CD8-positive, alpha-beta memory T cell (primary cell): ENCODE measurements around the gene TNKS1BP1. TPM values are rescaled to one million over a fixed set of nuclear protein-coding genes. Genes with fewer than 3 reads are reported as not detected.
"Not testable (repeated sequence)": the region's sequence is repeated elsewhere in the genome, so short reads cannot be mapped to it uniquely, and the experiment has no call there.

Experiments
- CTCF ChIA-PET: fragments of 350-600 bp; sonication (Branson Sonifier 250); formaldehyde crosslinking; loops from one replicate; lab custom pipeline; 2021; ENCODE audit warnings: antibody characterized with exemption; lab: Charles Lee
- POLR2A ChIA-PET: fragments of 350-600 bp; sonication (Branson Sonifier 250); formaldehyde crosslinking; loops from one replicate; lab custom pipeline; 2021; ENCODE audit warnings: antibody characterized with exemption; lab: Charles Lee
- DNase-seq, 5 donors: peaks; one replicate each; pipeline versions ENCODE4 v3.0.0 to v3.0.0-alpha.2; 2020 to 2022; ENCODE audit warnings: mixed read lengths in 1 of 5
- H3K27ac ChIP-seq: one replicate; pipeline ENCODE4 v1.7.0; 2013; ENCODE audit warnings: low read depth, mild to moderate bottlenecking, low read length, moderate library complexity
- H3K27me3 ChIP-seq: 2 replicates; pipeline ENCODE4 v1.7.0; 2013; ENCODE audit warnings: low read length, mild to moderate bottlenecking; ENCODE audit not compliant: insufficient read depth, poor library complexity, severe bottlenecking
- H3K36me3 ChIP-seq: 2 replicates; pipeline ENCODE4 v1.7.0; 2013; ENCODE audit warnings: mild to moderate bottlenecking, low read length, moderate library complexity; ENCODE audit not compliant: insufficient read depth
- H3K4me1 ChIP-seq: 2 replicates; pipeline ENCODE4 v1.7.0; 2013; ENCODE audit warnings: mild to moderate bottlenecking, low read length, moderate library complexity; ENCODE audit not compliant: insufficient read depth
- H3K4me3 ChIP-seq: 2 replicates; pipeline ENCODE4 v1.7.0; 2013; ENCODE audit warnings: mild to moderate bottlenecking, low read length
- H3K9me3 ChIP-seq: 2 replicates; pipeline ENCODE4 v1.7.0; 2013; ENCODE audit warnings: mild to moderate bottlenecking, low read length
- H3K27ac Mint-ChIP-seq, 8 donors: one replicate each; pipeline ENCODE4 v1.8.0; 2020 to 2021; ENCODE audit warnings: mixed read lengths in 8 of 8, mild to moderate bottlenecking in 6 of 8, inconsistent platforms in 3 of 8, moderate library complexity in 3 of 8
- H3K27me3 Mint-ChIP-seq, 2 donors: one replicate each; pipeline ENCODE4 v1.8.0; 2020 to 2021; ENCODE audit warnings: mixed read lengths in 2 of 2, mild to moderate bottlenecking in 1 of 2, moderate library complexity in 1 of 2
- H3K36me3 Mint-ChIP-seq, 3 donors: one replicate each; pipeline ENCODE4 v1.8.0; 2020 to 2021; ENCODE audit warnings: mixed read lengths in 3 of 3, inconsistent platforms in 1 of 3, mild to moderate bottlenecking in 1 of 3
- H3K4me1 Mint-ChIP-seq, 3 donors: one replicate each; pipeline ENCODE4 v1.8.0; 2020 to 2021; ENCODE audit warnings: mixed read lengths in 3 of 3, inconsistent platforms in 1 of 3, mild to moderate bottlenecking in 1 of 3
- H3K4me3 Mint-ChIP-seq, 7 donors: one replicate each; pipeline ENCODE4 v1.8.0; 2020 to 2021; ENCODE audit warnings: mixed read lengths in 7 of 7, mild to moderate bottlenecking in 6 of 7, moderate library complexity in 4 of 7, inconsistent platforms in 2 of 7
- H3K9me3 Mint-ChIP-seq, 5 donors: one replicate each; pipeline ENCODE4 v1.8.0; 2020 to 2022; ENCODE audit warnings: mixed read lengths in 5 of 5, mild to moderate bottlenecking in 3 of 5, moderate library complexity in 2 of 5, inconsistent platforms in 1 of 5
- polyA plus RNA-seq: library from polyadenylated mRNA; unstranded; fragments of 300-500 nt; fragmentation: Illumina TruSeq; gene quantifications from one replicate; pipeline ENCODE4 v1.2.3, GENCODE V29; 2021
- total RNA-seq, 2 experiments: library from RNA; stranded (reverse); gene quantifications; one replicate each; pipeline ENCODE4 v1.2.3, GENCODE V29; 2021

Gene TNKS1BP1
- total and polyA plus RNA-seq, 3 experiments from 2014 or later = 3.0 to 9.6 (median 8.7) TPM

GRCh38 chr11:57300785-57301184 lies 24.0 kb downstream of the TNKS1BP1 start:
- H3K4me3 Mint-ChIP-seq = no peak overlapping the region
- Histone ChIP-seq H3K4me1 (no peaks in the 10 kb centered on the region), H3K9me3 (peaks cover 5% of the 10 kb centered on the region), H3K27ac (no peak overlapping the region), H3K36me3 (no peaks in the 10 kb centered on the region), H3K27me3 (no peaks in the 10 kb centered on the region), H3K4me3 (no peak overlapping the region)
- peaks cover 0 to 1% of the 10 kb centered on the region in 2 donors for H3K27me3 Mint-ChIP-seq
- DNase-seq = no peak
- peaks cover 3 to 14% (median 6%) of the 10 kb centered on the region in 5 donors for H3K9me3 Mint-ChIP-seq
- H3K27ac Mint-ChIP-seq = no peak overlapping the region
- POLR2A ChIA-PET = no interaction called here
- H3K4me1 Mint-ChIP-seq = no peaks in the 10 kb centered on the region
- peaks cover 11 to 39% (median 34%) of the 10 kb centered on the region in 3 donors for H3K36me3 Mint-ChIP-seq
- CTCF ChIA-PET = no interaction called here

GRCh38 chr11:57299150-57299737 lies 25.5 kb downstream of the TNKS1BP1 start:
- CTCF ChIA-PET = interaction anchor here (0.7 kb wide), 1 partner anchor 69 kb away, joined by 3 read pairs; no protein-coding TSS in a partner anchor

GRCh38 chr11:57297221-57297620 lies 27.5 kb downstream of the TNKS1BP1 start:
- no peaks in the 10 kb centered on the region for H3K4me1 Mint-ChIP-seq
- Histone ChIP-seq H3K4me3 (no peak overlapping the region), H3K4me1 (no peaks in the 10 kb centered on the region), H3K27ac (no peak overlapping the region), H3K27me3 (no peaks in the 10 kb centered on the region), H3K9me3 (peaks cover 5% of the 10 kb centered on the region), H3K36me3 (no peaks in the 10 kb centered on the region)
- H3K9me3 Mint-ChIP-seq = peaks cover 3 to 14% (median 6%) of the 10 kb centered on the region in 5 donors
- H3K4me3 Mint-ChIP-seq = no peak overlapping the region
- POLR2A ChIA-PET = no interaction called here
- H3K27me3 Mint-ChIP-seq = peaks cover 0 to 1% of the 10 kb centered on the region in 2 donors
- no peak for DNase-seq
- no peak overlapping the region for H3K27ac Mint-ChIP-seq
- H3K36me3 Mint-ChIP-seq = peaks cover 11 to 39% (median 32%) of the 10 kb centered on the region in 3 donors
- CTCF ChIA-PET = no interaction called here

More at GRCh38 chr11:57299150-57299737, 25.5 kb downstream of the TNKS1BP1 start:
- POLR2A ChIA-PET = no interaction called here
- Mint-ChIP-seq H3K36me3 (peaks cover 11 to 39% (median 34%) of the 10 kb centered on the region in 3 donors), H3K9me3 (peaks cover 3 to 14% (median 6%) of the 10 kb centered on the region in 5 donors), H3K4me3 (no peak overlapping the region), H3K27ac (peak overlapping the region in 1 of 8 donors; percentile 22), H3K4me1 (no peaks in the 10 kb centered on the region), H3K27me3 (peaks cover 0 to 1% of the 10 kb centered on the region in 2 donors)
- Histone ChIP-seq H3K4me1 (no peaks in the 10 kb centered on the region), H3K27me3 (no peaks in the 10 kb centered on the region), H3K4me3 (no peak overlapping the region), H3K27ac (no peak overlapping the region), H3K36me3 (no peaks in the 10 kb centered on the region), H3K9me3 (peaks cover 5% of the 10 kb centered on the region)
- no peak for DNase-seq

GRCh38 chr11:57296205-57296604 lies 28.5 kb downstream of the TNKS1BP1 start:
- H3K27ac ChIP-seq, H3K4me1 ChIP-seq, H3K27me3 ChIP-seq, H3K36me3 ChIP-seq, H3K4me1 Mint-ChIP-seq, CTCF ChIA-PET, H3K4me3 ChIP-seq, POLR2A ChIA-PET, H3K27me3 Mint-ChIP-seq, H3K9me3 ChIP-seq, H3K27ac Mint-ChIP-seq, DNase-seq, H3K4me3 Mint-ChIP-seq: not testable (repeated sequence)
- peaks cover 3 to 14% (median 6%) of the 10 kb centered on the region in 5 donors for H3K9me3 Mint-ChIP-seq
- H3K36me3 Mint-ChIP-seq = peaks cover 8 to 36% (median 22%) of the 10 kb centered on the region in 3 donors

GRCh38 chr11:57294225-57295131 lies 30.3 kb downstream of the TNKS1BP1 start:
- Mint-ChIP-seq H3K36me3 (peaks cover under 1 to 23% (median 6%) of the 10 kb centered on the region in 3 donors), H3K4me3 (no peak overlapping the region), H3K27me3 (peaks cover 1 to 18% of the 10 kb centered on the region in 2 donors), H3K9me3 (peaks cover 2 to 11% (median 3%) of the 10 kb centered on the region in 5 donors), H3K4me1 (no peaks in the 10 kb centered on the region), H3K27ac (no peak overlapping the region)
- Histone ChIP-seq H3K4me1 (no peaks in the 10 kb centered on the region), H3K27ac (no peak overlapping the region), H3K9me3 (peaks cover 5% of the 10 kb centered on the region), H3K27me3 (no peaks in the 10 kb centered on the region), H3K4me3 (no peak overlapping the region), H3K36me3 (no peaks in the 10 kb centered on the region)
- CTCF ChIA-PET = no interaction called here
- POLR2A ChIA-PET = no interaction called here
- no peak for DNase-seq

GRCh38 chr11:57290288-57290687 lies 34.5 kb downstream of the TNKS1BP1 start:
- Histone ChIP-seq H3K4me3 (no peak overlapping the region), H3K4me1 (no peaks in the 10 kb centered on the region), H3K27me3 (no peaks in the 10 kb centered on the region), H3K27ac (no peak overlapping the region), H3K36me3 (no peaks in the 10 kb centered on the region), H3K9me3 (no peaks in the 10 kb centered on the region)
- peaks cover 14 to 36% of the 10 kb centered on the region in 2 donors for H3K27me3 Mint-ChIP-seq
- H3K4me3 Mint-ChIP-seq = no peak overlapping the region
- H3K36me3 Mint-ChIP-seq = no peaks in the 10 kb centered on the region
- H3K27ac Mint-ChIP-seq = no peak overlapping the region
- no peaks in the 10 kb centered on the region for H3K4me1 Mint-ChIP-seq
- no peaks in the 10 kb centered on the region for H3K9me3 Mint-ChIP-seq
- ChIA-PET CTCF (no interaction called here), POLR2A (no interaction called here)
- DNase-seq = no peak

- H3K4me1 Mint-ChIP-seq = no peaks in the 10 kb centered on the region
- H3K27me3 Mint-ChIP-seq = peaks cover 19 to 36% of the 10 kb centered on the region in 2 donors
- Histone ChIP-seq H3K4me1 (no peaks in the 10 kb centered on the region), H3K27ac (no peak overlapping the region), H3K9me3 (no peaks in the 10 kb centered on the region), H3K36me3 (no peaks in the 10 kb centered on the region), H3K4me3 (no peak overlapping the region), H3K27me3 (no peaks in the 10 kb centered on the region)
- DNase-seq = no peak
- H3K9me3 Mint-ChIP-seq = no peaks in the 10 kb centered on the region
- ChIA-PET POLR2A (no interaction called here), CTCF (interaction anchor here (0.9 kb wide), 1 partner anchor 12 kb away, joined by 3 read pairs; no protein-coding TSS in a partner anchor)
- no peaks in the 10 kb centered on the region for H3K36me3 Mint-ChIP-seq
- H3K27ac Mint-ChIP-seq = no peak overlapping the region
- no peak overlapping the region for H3K4me3 Mint-ChIP-seq
Observed at GRCh38 chr11:57288771-57289579, 35.8 kb downstream of the TNKS1BP1 start.
